WTC11 (cell line): ENCODE data around the gene GJA1. TPM values are rescaled to one million over a fixed set of nuclear protein-coding genes. Genes with fewer than 3 reads are reported as not detected.
"Not testable (repeated sequence)": the region's sequence is repeated elsewhere in the genome, so short reads cannot be mapped to it uniquely, and the experiment has no call there.

Source experiments
- ATAC-seq: fragments of 200-7000 bp; cut with Tn5 transposase; 2 replicates; pipeline ENCODE4 v1.10.0; 2021; ENCODE audit warnings: mild to moderate bottlenecking, moderate library complexity
- CTCF ChIA-PET: fragments of 300-600 bp; sonication (Branson Sonifier 250); formaldehyde crosslinking; loops from one replicate; lab custom pipeline; 2021; ENCODE audit warnings: antibody characterized with exemption; lab: Charles Lee
- POLR2A ChIA-PET: fragments of 350-600 bp; sonication (Branson Sonifier 250); formaldehyde crosslinking; loops from one replicate; lab custom pipeline; 2021; ENCODE audit warnings: antibody characterized with exemption; lab: Charles Lee
- DNase-seq: peaks from one replicate; pipeline ENCODE4 v3.0.0; 2021; ENCODE audit warnings: low spot score
- H3K27ac Mint-ChIP-seq: 2 replicates; pipeline ENCODE4 v1.8.0; 2021; ENCODE audit warnings: mixed read lengths
- H3K27me3 Mint-ChIP-seq: 2 replicates; pipeline ENCODE4 v1.8.0; 2021; ENCODE audit warnings: low read depth, mild to moderate bottlenecking, moderate library complexity, mixed read lengths
- H3K36me3 Mint-ChIP-seq: 2 replicates; pipeline ENCODE4 v1.8.0; 2021; ENCODE audit warnings: mixed read lengths
- H3K4me1 Mint-ChIP-seq: 2 replicates; pipeline ENCODE4 v1.8.0; 2022; ENCODE audit warnings: mixed read lengths
- H3K4me3 Mint-ChIP-seq: 2 replicates; pipeline ENCODE4 v1.8.0; 2021; ENCODE audit warnings: mild to moderate bottlenecking, moderate library complexity, mixed read lengths
- H3K9me3 Mint-ChIP-seq: 2 replicates; pipeline ENCODE4 v1.8.0; 2021; ENCODE audit warnings: mixed read lengths
- ATF1 ChIP-seq: sonication (generic); formaldehyde crosslinking; IDR thresholded peaks from 2 replicates; pipeline ENCODE4 v1.8.1; 2023; ENCODE audit warnings: mild to moderate bottlenecking, moderate library complexity, missing genetic modification reagents
- ELF4 ChIP-seq: sonication (generic); formaldehyde crosslinking; IDR thresholded peaks from 2 replicates; pipeline ENCODE4 v1.8.1; 2022; ENCODE audit warnings: low read depth, mild to moderate bottlenecking, moderate library complexity, missing genetic modification reagents
- EMX1 ChIP-seq: fragments of 250-450 bp; sonication (Bioruptor Pico); IDR thresholded peaks from 2 replicates; pipeline ENCODE4 v1.8.0; 2021; ENCODE audit warnings: mild to moderate bottlenecking
- FOXK1 ChIP-seq: sonication (generic); formaldehyde crosslinking; IDR thresholded peaks from 2 replicates; pipeline ENCODE4 v1.8.0; 2022; ENCODE audit warnings: mild to moderate bottlenecking, moderate library complexity, missing genetic modification reagents
- FOXP4 ChIP-seq: sonication (generic); formaldehyde crosslinking; IDR thresholded peaks from 2 replicates; pipeline ENCODE4 v1.8.0; 2022; ENCODE audit warnings: mild to moderate bottlenecking, missing genetic modification reagents
- GTF2I ChIP-seq: fragments of 250-450 bp; sonication (Bioruptor Pico); conservative IDR thresholded peaks from 2 replicates; pipeline ENCODE4 v1.4.0; 2021; ENCODE audit warnings: mild to moderate bottlenecking
- MXD4 ChIP-seq: fragments of 250-450 bp; sonication (Bioruptor Pico); IDR thresholded peaks from 2 replicates; pipeline ENCODE4 v1.8.0; 2021; ENCODE audit warnings: mild to moderate bottlenecking, moderate library complexity, borderline replicate concordance
- TEAD4 ChIP-seq: sonication (generic); formaldehyde crosslinking; IDR thresholded peaks from 2 replicates; pipeline ENCODE4 v1.8.0; 2022; ENCODE audit warnings: mild to moderate bottlenecking, missing genetic modification reagents
- TP53 ChIP-seq: sonication (generic); formaldehyde crosslinking; IDR thresholded peaks from 2 replicates; pipeline ENCODE4 v1.8.1; 2023; ENCODE audit warnings: mild to moderate bottlenecking, missing genetic modification reagents
- USF2 ChIP-seq: sonication (generic); formaldehyde crosslinking; IDR thresholded peaks from 2 replicates; pipeline ENCODE4 v1.8.1; 2023; ENCODE audit warnings: mild to moderate bottlenecking, missing genetic modification reagents, moderate library complexity
- ZBTB43 ChIP-seq: sonication (generic); formaldehyde crosslinking; IDR thresholded peaks from 2 replicates; pipeline ENCODE4 v1.8.1; 2023; ENCODE audit warnings: mild to moderate bottlenecking, missing genetic modification reagents
- ZNF219 ChIP-seq: sonication (generic); formaldehyde crosslinking; IDR thresholded peaks from 2 replicates; pipeline ENCODE4 v1.8.0; 2023; ENCODE audit warnings: missing genetic modification reagents, mild to moderate bottlenecking, borderline replicate concordance
- ZNF263 ChIP-seq: sonication (generic); formaldehyde crosslinking; IDR thresholded peaks from 2 replicates; pipeline ENCODE4 v1.8.1; 2022; ENCODE audit warnings: low read depth, mild to moderate bottlenecking, moderate library complexity, missing genetic modification reagents
- ZNF396 ChIP-seq: fragments of 250-450 bp; sonication (Bioruptor Pico); IDR thresholded peaks from 2 replicates; pipeline ENCODE4 v1.8.0; 2021; ENCODE audit warnings: mild to moderate bottlenecking, moderate library complexity, borderline replicate concordance
- total RNA-seq: library from RNA; stranded (reverse); gene quantifications from 3 replicates; pipeline ENCODE4 v1.2.3, GENCODE V29; 2021
- TF ChIP-seq, protein P1 (sequence below): fragments of 250-450 bp; sonication (Bioruptor Pico); IDR thresholded peaks from 2 replicates; pipeline ENCODE4 v1.8.0; 2021; ENCODE audit warnings: mild to moderate bottlenecking
- TF ChIP-seq, protein P2 (sequence below): sonication (generic); formaldehyde crosslinking; conservative IDR thresholded peaks from 2 replicates; pipeline ENCODE4 v1.8.1; 2022; ENCODE audit warnings: mild to moderate bottlenecking, missing genetic modification reagents

The GJA1 gene
- total RNA-seq, 1 experiment from 2014 or later: 546 TPM

DNA sequence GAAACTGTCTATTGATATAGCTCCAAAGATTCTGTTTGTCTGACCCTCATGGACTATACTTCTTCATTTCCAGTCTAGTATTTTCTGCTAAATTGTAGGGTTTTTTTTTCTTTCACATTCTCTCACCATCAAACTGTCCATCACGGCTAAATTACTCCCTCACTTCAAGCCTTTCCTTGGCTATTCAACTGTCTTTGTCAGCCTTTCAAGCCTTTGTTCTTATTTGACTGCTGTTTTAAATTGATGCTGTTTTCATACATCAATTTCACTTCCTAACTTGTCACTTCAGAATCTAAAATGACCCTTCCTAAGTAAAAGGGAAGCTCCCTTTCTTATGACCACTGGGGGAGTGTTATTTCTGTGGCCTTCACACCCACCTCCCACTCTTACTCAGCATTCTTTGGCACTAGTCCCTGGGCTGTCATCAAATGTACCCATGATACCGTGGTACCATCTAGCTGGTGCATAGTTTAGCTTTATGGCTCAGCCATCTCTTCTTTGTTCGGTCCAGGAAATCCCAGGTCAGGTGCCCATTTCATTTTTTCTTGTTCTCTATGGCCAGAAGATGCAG is 8.6 kb downstream of the GJA1 start:
- Mint-ChIP-seq H3K27ac (peak overlapping the region; percentile 83), H3K4me1 (peaks cover 92% of the 10 kb centered on the region), H3K36me3 (peaks cover 94% of the 10 kb centered on the region), H3K4me3 (peak overlapping the region; percentile 91), H3K27me3 (no peaks in the 10 kb centered on the region), H3K9me3 (no peaks in the 10 kb centered on the region)
- TF ChIP-seq FOXK1 (CRISPR knock-in tag) (no peak), ZNF396 (no peak), ZBTB43 (CRISPR knock-in tag) (no peak), TEAD4 (CRISPR knock-in tag) (no peak), ELF4 (CRISPR knock-in tag) (no peak), ATF1 (CRISPR knock-in tag) (no peak), MXD4 (CRISPR knock-in tag) (no peak), GTF2I (CRISPR knock-in tag) (no peak)
- TF ChIP-seq, protein P1, sequence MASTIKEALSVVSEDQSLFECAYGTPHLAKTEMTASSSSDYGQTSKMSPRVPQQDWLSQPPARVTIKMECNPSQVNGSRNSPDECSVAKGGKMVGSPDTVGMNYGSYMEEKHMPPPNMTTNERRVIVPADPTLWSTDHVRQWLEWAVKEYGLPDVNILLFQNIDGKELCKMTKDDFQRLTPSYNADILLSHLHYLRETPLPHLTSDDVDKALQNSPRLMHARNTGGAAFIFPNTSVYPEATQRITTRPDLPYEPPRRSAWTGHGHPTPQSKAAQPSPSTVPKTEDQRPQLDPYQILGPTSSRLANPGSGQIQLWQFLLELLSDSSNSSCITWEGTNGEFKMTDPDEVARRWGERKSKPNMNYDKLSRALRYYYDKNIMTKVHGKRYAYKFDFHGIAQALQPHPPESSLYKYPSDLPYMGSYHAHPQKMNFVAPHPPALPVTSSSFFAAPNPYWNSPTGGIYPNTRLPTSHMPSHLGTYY (CRISPR knock-in tag): no peak
- POLR2A ChIA-PET: no interaction called here
- CTCF ChIA-PET: interaction anchor here (0.8 to 1.4 kb wide), 2 partner anchors 53 to 405 kb away, joined by 3 read pairs; no protein-coding TSS in a partner anchor
- no peak for ATAC-seq
- no peak for DNase-seq

GRCh38 chr6:121446705-121447104 is 11.3 kb downstream of the GJA1 start:
- Mint-ChIP-seq H3K36me3 (peaks cover 81% of the 10 kb centered on the region), H3K27ac (peak overlapping the region; percentile 73), H3K4me1 (peaks cover 71% of the 10 kb centered on the region), H3K4me3 (peak overlapping the region; percentile 2; the same call in 1 of the 2 replicates)
- H3K27me3 Mint-ChIP-seq, DNase-seq, ATAC-seq, POLR2A ChIA-PET, CTCF ChIA-PET, H3K9me3 Mint-ChIP-seq: not testable (repeated sequence)

- peak overlapping the region; percentile 73 for H3K27ac Mint-ChIP-seq
- POLR2A ChIA-PET, H3K4me3 Mint-ChIP-seq: not testable (repeated sequence)
These were observed 12.3 kb downstream of the GJA1 start for GRCh38 chr6:121447746-121448145.

GRCh38 chr6:121448528-121448927 is 13.1 kb downstream of the GJA1 start:
- H3K27ac Mint-ChIP-seq: peak overlapping the region; percentile 73
- peaks cover 65% of the 10 kb centered on the region for H3K36me3 Mint-ChIP-seq
- ATAC-seq, DNase-seq, POLR2A ChIA-PET, CTCF ChIA-PET, H3K4me3 Mint-ChIP-seq, H3K27me3 Mint-ChIP-seq, H3K9me3 Mint-ChIP-seq: not testable (repeated sequence)
- H3K4me1 Mint-ChIP-seq: peaks cover 53% of the 10 kb centered on the region

More at GRCh38 chr6:121447746-121448145, 12.3 kb downstream of the GJA1 start:
- Mint-ChIP-seq H3K4me1 (peaks cover 61% of the 10 kb centered on the region), H3K36me3 (peaks cover 73% of the 10 kb centered on the region)
- ATAC-seq, CTCF ChIA-PET, DNase-seq, H3K9me3 Mint-ChIP-seq, H3K27me3 Mint-ChIP-seq: not testable (repeated sequence)

- Mint-ChIP-seq H3K4me1 (peaks cover 45% of the 10 kb centered on the region), H3K4me3 (no peak overlapping the region), H3K27me3 (no peaks in the 10 kb centered on the region), H3K9me3 (0 out of 2 replicates have a peak, but pooled peaks cover 3% of the 10 kb centered on the region), H3K36me3 (peaks cover 57% of the 10 kb centered on the region), H3K27ac (peak overlapping the region; percentile 54)
- ATAC-seq: no peak
- CTCF ChIA-PET: no interaction called here
- DNase-seq: no peak
- POLR2A ChIA-PET: no interaction called here
- TF ChIP-seq TP53 (CRISPR knock-in tag) (no peak), USF2 (CRISPR knock-in tag) (no peak), ZNF263 (CRISPR knock-in tag) (no peak), ZNF219 (CRISPR knock-in tag) (no peak), ZBTB43 (CRISPR knock-in tag) (no peak), FOXP4 (CRISPR knock-in tag) (no peak), EMX1 (CRISPR knock-in tag) (no peak)
- TF ChIP-seq, protein P2, sequence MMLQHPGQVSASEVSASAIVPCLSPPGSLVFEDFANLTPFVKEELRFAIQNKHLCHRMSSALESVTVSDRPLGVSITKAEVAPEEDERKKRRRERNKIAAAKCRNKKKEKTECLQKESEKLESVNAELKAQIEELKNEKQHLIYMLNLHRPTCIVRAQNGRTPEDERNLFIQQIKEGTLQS: no peak
These were observed 13.9 kb downstream of the GJA1 start for GRCh38 chr6:121449331-121449730.
